Measurements from ENCODE around the gene CXCL8. TPM values are rescaled to one million over a fixed set of nuclear protein-coding genes. Genes with fewer than 3 reads are reported as not detected.
"Not testable (repeated sequence)": the region's sequence is repeated elsewhere in the genome, so short reads cannot be mapped to it uniquely, and the experiment has no call there.

Gene CXCL8
- total and polyA plus RNA-seq, 2 of the 8 experiments (the other 6 are each of a cell fraction or from before 2014, with no cell fraction given) = not detected

GRCh38 chr4:73740353-73740778, at the start of gene CXCL8 (continued):
- no peak for TF ChIP-seq USF2 (IDR thresholded peaks at IDR 0.05; ENCODE audit: low read length)
- TF ChIP-seq POLR2A (IDR thresholded peaks at IDR 0.05; ENCODE audit: control extremely low read depth in 1 of 2, low read depth in 2 of 2, low read length in 2 of 2) = no peak
- no peak for TF ChIP-seq POU5F1 (IDR thresholded peaks at IDR 0.05; ENCODE audit: low read depth, low read length)
- TF ChIP-seq SIN3A (conservative IDR thresholded peaks at IDR 0.05 in 1 of 2, IDR thresholded peaks at IDR 0.05 in 1 of 2; ENCODE audit: low read depth in 1 of 2, low read length in 2 of 2) = no peak
- no peak for TF ChIP-seq FOSL1 (IDR thresholded peaks at IDR 0.05; ENCODE audit: insufficient read depth, low read depth, low read length)
- TF ChIP-seq ZNF274 (IDR thresholded peaks at IDR 0.05; ENCODE audit: borderline replicate concordance, extremely low read depth, low read length) = no peak
- no peak for TF ChIP-seq CTBP2 (IDR thresholded peaks at IDR 0.05; ENCODE audit: borderline replicate concordance, insufficient read depth, insufficient read length, low read length)
- TF ChIP-seq NRF1 (IDR thresholded peaks at IDR 0.05; ENCODE audit: low read depth, low read length) = no peak
- TF ChIP-seq MAX (IDR thresholded peaks at IDR 0.05) = no peak
- no peak for TF ChIP-seq RBBP5 (IDR thresholded peaks at IDR 0.05; ENCODE audit: borderline replicate concordance, low read depth, low read length)

- H3K23me2 ChIP-seq (ENCODE audit: low read depth, low read length); H3K56ac ChIP-seq (replicated peaks; ENCODE audit: insufficient read length, low read depth, low read length); H2BK120ac ChIP-seq (replicated peaks; ENCODE audit: low read depth, low read length); H4K5ac ChIP-seq (ENCODE audit: insufficient read length, low read depth, low read length); H3K18ac ChIP-seq (ENCODE audit: extremely low read depth, low read length); H2AFZ ChIP-seq (ENCODE audit: low read length); FAIRE-seq; H4K91ac ChIP-seq (replicated peaks; ENCODE audit: insufficient read length, low read length); DNase-seq (ENCODE audit: low read depth in 1 of 2, low spot score in 2 of 2); POLR2A ChIA-PET (ENCODE audit: partially characterized antibody); H3K79me1 ChIP-seq (ENCODE audit: low read depth, low read length); H2AK5ac ChIP-seq (ENCODE audit: low read depth, low read length); H3K27ac ChIP-seq (ENCODE audit: low read depth, low read length); H3K36me3 ChIP-seq (ENCODE audit: control insufficient read depth in 2 of 4, insufficient read depth in 4 of 4, low read length in 3 of 4); H2BK5ac ChIP-seq (ENCODE audit: low read depth, low read length); H3K27me3 ChIP-seq (replicated peaks in 1 of 4; ENCODE audit: control insufficient read depth in 3 of 4, extremely low read depth in 1 of 4, insufficient read depth in 3 of 4, low read length in 3 of 4); H4K20me1 ChIP-seq (replicated peaks in 1 of 2; ENCODE audit: control insufficient read depth in 1 of 2, insufficient read depth in 2 of 2, low read length in 2 of 2); H2BK15ac ChIP-seq (ENCODE audit: low read length); H3K4me2 ChIP-seq (ENCODE audit: insufficient read depth in 1 of 2, low read depth in 2 of 2, low read length in 2 of 2); H4K8ac ChIP-seq (ENCODE audit: extremely low read depth, insufficient read depth, low read length); CTCF ChIA-PET (ENCODE audit: partially characterized antibody); H2BK20ac ChIP-seq (ENCODE audit: low read length); H3K4me3 ChIP-seq (ENCODE audit: extremely low read depth in 1 of 4, insufficient read depth in 2 of 4, low read depth in 3 of 4, low read length in 4 of 4); H3K14ac ChIP-seq (ENCODE audit: insufficient read length); H3K79me2 ChIP-seq (ENCODE audit: control insufficient read depth in 1 of 2, insufficient read depth in 2 of 2, low read length in 2 of 2); H3K4ac ChIP-seq (replicated peaks; ENCODE audit: insufficient read length, low read depth, low read length); H3K9ac ChIP-seq (replicated peaks in 1 of 4; ENCODE audit: extremely low read depth in 1 of 4, low read depth in 3 of 4, low read length in 3 of 4); H3K23ac ChIP-seq (ENCODE audit: insufficient read length); H2BK12ac ChIP-seq (ENCODE audit: low read depth, low read length); H3K4me1 ChIP-seq (replicated peaks in 1 of 4; ENCODE audit: control insufficient read depth in 3 of 4, insufficient read depth in 4 of 4, low read length in 3 of 4); H3K9me3 ChIP-seq (ENCODE audit: insufficient read depth in 2 of 2, low read depth in 1 of 2, low read length in 1 of 2): not testable (repeated sequence)
- WGBS, 2 experiments (ENCODE audit: extremely low coverage in 1 of 2, insufficient coverage in 1 of 2, insufficient read length in 1 of 2, insufficient replicate concordance in 2 of 2, low coverage in 1 of 2, low lambda C conversion rate in 2 of 2, missing lambda C conversion rate in 1 of 2) = 92% methylated on average over 3 of the region's 4 CpGs; no CpG with 5 or more reads in 1 of the 2 experiments
Observed at GRCh38 chr4:73691201-73691600, 49.2 kb upstream of the CXCL8 start.

Data from H1 (cell line).